ENCODE measurements around the gene RAD51B. TPM values are rescaled to one million over a fixed set of nuclear protein-coding genes. Genes with fewer than 3 reads are reported as not detected.

Gene RAD51B
- total RNA-seq, 6 experiments from 2014 or later: 2.7 to 5.8 (median 4.3) TPM

- Histone ChIP-seq H3K27ac (no peak overlapping the region), H3K4me3 (no peak overlapping the region), H3K36me3 (no peaks in the 10 kb centered on the region), H3K9me3 (no peaks in the 10 kb centered on the region), H3K4me1 (peaks cover 0 to 8% (median 0%) of the 10 kb centered on the region in 4 donors), H3K27me3 (no peaks in the 10 kb centered on the region)
- ATAC-seq (no peak), DNase-seq (no peak)
- intact Hi-C loops (cut with DNase I): no loop called here
- no peak for TF ChIP-seq CTCF (IDR thresholded peaks at IDR 0.05)
- no peak for TF ChIP-seq POLR2A (IDR thresholded peaks at IDR 0.05)
- 73% methylated on average over 5 of the region's 5 CpGs for WGBS (ENCODE audit: insufficient coverage, low coverage, low lambda C conversion rate, missing lambda C conversion rate)
Measured at GRCh38 chr14:68141281-68142088, 321.9 kb downstream of the RAD51B start.

- peak in 2 of 3 donors; percentile 30 to 53 for DNase-seq
- 53% methylated on average over 4 of the region's 4 CpGs for WGBS (ENCODE audit: insufficient coverage, low coverage, low lambda C conversion rate, missing lambda C conversion rate)
- intact Hi-C loops (cut with DNase I): no loop called here
Measured at GRCh38 chr14:68143341-68143841, 323.8 kb downstream of the RAD51B start.

GRCh38 chr14:68144051-68144681 lies 324.6 kb downstream of the RAD51B start:
- ATAC-seq: peak; percentile 33 to 57 (median 36)

More at GRCh38 chr14:68143341-68143841, 323.8 kb downstream of the RAD51B start:
- H3K9me3 ChIP-seq: no peaks in the 10 kb centered on the region
- H3K4me1 ChIP-seq: peaks cover 0 to 8% (median 0%) of the 10 kb centered on the region in 4 donors
- TF ChIP-seq POLR2A (IDR thresholded peaks at IDR 0.05): no peak
- TF ChIP-seq CTCF (IDR thresholded peaks at IDR 0.05): no peak
- ATAC-seq: peak in 3 of 4 donors; percentile 26 to 65 (median 48)
- no peaks in the 10 kb centered on the region for H3K36me3 ChIP-seq
- no peak overlapping the region for H3K4me3 ChIP-seq
- H3K27ac ChIP-seq: no peak overlapping the region
- H3K27me3 ChIP-seq: no peaks in the 10 kb centered on the region

GRCh38 chr14:68145036-68145435 lies 325.5 kb downstream of the RAD51B start:
- no peaks in the 10 kb centered on the region for H3K27me3 ChIP-seq
- intact Hi-C loops (cut with DNase I): no loop called here
- 90% methylated on average over 2 of the region's 2 CpGs for WGBS (ENCODE audit: insufficient coverage, low coverage, low lambda C conversion rate, missing lambda C conversion rate)
- TF ChIP-seq POLR2A (IDR thresholded peaks at IDR 0.05): no peak
- no peak for TF ChIP-seq CTCF (IDR thresholded peaks at IDR 0.05)
- no peaks in the 10 kb centered on the region for H3K9me3 ChIP-seq
- H3K4me1 ChIP-seq: peaks cover 0 to 8% (median 0%) of the 10 kb centered on the region in 4 donors
- DNase-seq (no peak), ATAC-seq (no peak)
- H3K4me3 ChIP-seq: no peak overlapping the region
- no peaks in the 10 kb centered on the region for H3K36me3 ChIP-seq
- no peak overlapping the region for H3K27ac ChIP-seq

More at GRCh38 chr14:68144051-68144681, 324.6 kb downstream of the RAD51B start:
- Histone ChIP-seq H3K27ac (no peak overlapping the region), H3K4me1 (peaks cover 0 to 8% (median 0%) of the 10 kb centered on the region in 4 donors), H3K4me3 (no peak overlapping the region), H3K27me3 (no peaks in the 10 kb centered on the region), H3K36me3 (no peaks in the 10 kb centered on the region), H3K9me3 (no peaks in the 10 kb centered on the region)
- intact Hi-C loops (cut with DNase I): no loop called here
- TF ChIP-seq POLR2A (IDR thresholded peaks at IDR 0.05): no peak
- no peak for TF ChIP-seq CTCF (IDR thresholded peaks at IDR 0.05)
- DNase-seq: no peak
- 68% methylated on average over 3 of the region's 3 CpGs for WGBS (ENCODE audit: insufficient coverage, low coverage, low lambda C conversion rate, missing lambda C conversion rate)
